ENCODE data around the gene MCUB. TPM values are rescaled to one million over a fixed set of nuclear protein-coding genes. Genes with fewer than 3 reads are reported as not detected.

MCUB gene
- total RNA-seq, 1 experiment from 2014 or later, result 14.8 TPM

GRCh38 chr4:109607976-109608375 lies 47.9 kb downstream of the MCUB start:
- H3K9me3 Mint-ChIP-seq, result peaks cover 13% of the 10 kb centered on the region in 2 experiments
- H3K56ac ChIP-seq (ENCODE audit: insufficient read length, low read depth, low read length), result no peak overlapping the region
- H2AK5ac ChIP-seq (ENCODE audit: insufficient read length, low read length), result no peak overlapping the region
- TF ChIP-seq, protein P1, sequence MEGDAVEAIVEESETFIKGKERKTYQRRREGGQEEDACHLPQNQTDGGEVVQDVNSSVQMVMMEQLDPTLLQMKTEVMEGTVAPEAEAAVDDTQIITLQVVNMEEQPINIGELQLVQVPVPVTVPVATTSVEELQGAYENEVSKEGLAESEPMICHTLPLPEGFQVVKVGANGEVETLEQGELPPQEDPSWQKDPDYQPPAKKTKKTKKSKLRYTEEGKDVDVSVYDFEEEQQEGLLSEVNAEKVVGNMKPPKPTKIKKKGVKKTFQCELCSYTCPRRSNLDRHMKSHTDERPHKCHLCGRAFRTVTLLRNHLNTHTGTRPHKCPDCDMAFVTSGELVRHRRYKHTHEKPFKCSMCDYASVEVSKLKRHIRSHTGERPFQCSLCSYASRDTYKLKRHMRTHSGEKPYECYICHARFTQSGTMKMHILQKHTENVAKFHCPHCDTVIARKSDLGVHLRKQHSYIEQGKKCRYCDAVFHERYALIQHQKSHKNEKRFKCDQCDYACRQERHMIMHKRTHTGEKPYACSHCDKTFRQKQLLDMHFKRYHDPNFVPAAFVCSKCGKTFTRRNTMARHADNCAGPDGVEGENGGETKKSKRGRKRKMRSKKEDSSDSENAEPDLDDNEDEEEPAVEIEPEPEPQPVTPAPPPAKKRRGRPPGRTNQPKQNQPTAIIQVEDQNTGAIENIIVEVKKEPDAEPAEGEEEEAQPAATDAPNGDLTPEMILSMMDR (conservative IDR thresholded peaks at IDR 0.05), result no peak
- no peak overlapping the region for H4K5ac ChIP-seq (ENCODE audit: insufficient read length, low read depth, low read length)
- no peak overlapping the region for H4K8ac ChIP-seq (replicated peaks; ENCODE audit: insufficient read length, low read depth, low read length)
- no peaks in the 10 kb centered on the region for H3K4me1 Mint-ChIP-seq
- H3K4ac ChIP-seq (ENCODE audit: low read depth, low read length), result no peak overlapping the region
- H2BK5ac ChIP-seq (ENCODE audit: insufficient read length, low read length), result no peak overlapping the region
- H3K27ac Mint-ChIP-seq, result no peak overlapping the region
- no peak overlapping the region for H3K27ac ChIP-seq (ENCODE audit: insufficient read length, low read depth, low read length)
- H3K18ac ChIP-seq (ENCODE audit: insufficient read length, low read depth, low read length), result no peak overlapping the region
- H4K20me1 ChIP-seq (ENCODE audit: control insufficient read depth, insufficient read depth, insufficient read length), result no peaks in the 10 kb centered on the region
- no peak overlapping the region for H4K91ac ChIP-seq (ENCODE audit: insufficient read length, low read depth, low read length)
- H3K23ac ChIP-seq (ENCODE audit: insufficient read length, low read depth, low read length), result no peak overlapping the region
- no peaks in the 10 kb centered on the region for H3K79me2 ChIP-seq (ENCODE audit: insufficient read depth, low read length)
- no peak overlapping the region for H2AFZ ChIP-seq (ENCODE audit: low read length)
- no peak for DNase-seq
- no peaks in the 10 kb centered on the region for H3K27me3 Mint-ChIP-seq (ENCODE audit: low read depth)
- no peak overlapping the region for H3K14ac ChIP-seq (ENCODE audit: insufficient read depth, low read length)
- no peaks in the 10 kb centered on the region for H3K9me3 ChIP-seq (ENCODE audit: control insufficient read depth, low read depth, low read length)
- no peaks in the 10 kb centered on the region for H3K23me2 ChIP-seq (ENCODE audit: insufficient read length, low read depth, low read length, poor library complexity, severe bottlenecking)
- no peak overlapping the region for H3K4me3 Mint-ChIP-seq
- no peaks in the 10 kb centered on the region for H3K27me3 ChIP-seq (ENCODE audit: insufficient read depth, low read length)
- no peak overlapping the region for H2BK12ac ChIP-seq (ENCODE audit: insufficient read length, low read depth, low read length)
- no peak overlapping the region for H2BK15ac ChIP-seq (ENCODE audit: low read depth, low read length)
- H2BK20ac ChIP-seq (ENCODE audit: low read depth, low read length, poor library complexity, severe bottlenecking), result no peak overlapping the region
- H3K79me1 ChIP-seq (ENCODE audit: insufficient read depth, low read depth, low read length, poor library complexity, severe bottlenecking), result no peaks in the 10 kb centered on the region
- no peak overlapping the region for H3K4me2 ChIP-seq (ENCODE audit: insufficient read depth, insufficient read length, low read length)
- H3K36me3 Mint-ChIP-seq (ENCODE audit: insufficient read depth in 1 of 3, low read depth in 3 of 3), result peaks cover 5 to 22% (median 7%) of the 10 kb centered on the region in 3 experiments
- no peak overlapping the region for H2BK120ac ChIP-seq (ENCODE audit: low read depth, low read length, poor library complexity, severe bottlenecking)
- H3T11ph ChIP-seq (ENCODE audit: low read length), result no peak overlapping the region
- no peaks in the 10 kb centered on the region for H3K4me1 ChIP-seq (ENCODE audit: insufficient read depth, low read length)
- no peak overlapping the region for H3K9ac ChIP-seq (ENCODE audit: extremely low read depth, insufficient read length, low read length)

Measured in H9 (cell line).